Measurements from ENCODE around the gene SMIM28.

Gene SMIM28

DNA sequence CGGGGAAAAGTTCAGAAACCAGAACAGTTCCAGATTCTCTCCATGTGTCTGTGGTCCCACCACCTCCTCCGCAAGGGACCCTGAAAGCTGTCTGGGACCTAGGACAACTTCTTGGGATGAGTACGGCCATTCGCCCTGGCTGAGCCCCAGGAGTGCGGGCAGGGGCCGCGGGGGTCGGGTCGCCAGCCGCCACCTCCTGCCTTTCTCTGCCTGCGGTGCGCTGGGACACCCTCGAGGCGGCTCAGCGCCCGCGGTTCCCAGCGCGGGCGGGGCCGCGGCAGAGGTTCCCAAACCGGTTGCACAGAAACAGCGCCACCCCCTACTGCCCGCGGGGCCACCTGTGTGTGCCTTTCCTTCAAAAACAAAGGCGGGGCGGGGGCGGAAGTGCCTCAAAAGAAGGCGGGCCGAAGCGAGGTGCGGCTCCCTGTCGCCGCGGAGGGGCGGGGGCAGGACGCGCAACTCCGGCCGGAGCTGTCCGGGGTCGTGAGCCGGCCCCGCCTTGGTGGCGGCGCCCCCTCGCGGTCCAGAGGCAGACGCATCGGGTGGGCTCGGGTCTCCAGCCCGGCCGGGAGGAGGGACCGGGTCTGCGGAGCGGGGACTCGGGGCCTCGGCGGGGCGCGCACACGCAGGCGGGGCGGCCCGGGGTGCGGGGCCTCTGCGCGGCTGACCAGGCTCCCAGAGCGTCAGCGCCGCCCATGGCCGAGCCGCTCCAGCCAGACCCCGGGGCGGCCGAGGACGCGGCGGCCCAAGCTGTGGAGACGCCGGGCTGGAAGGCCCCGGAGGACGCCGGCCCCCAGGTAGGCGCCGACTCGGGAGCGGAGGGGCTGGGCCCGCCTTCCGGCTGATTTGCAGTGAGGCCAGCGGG is 26.3 kb downstream of the SMIM28 start, which contains the start of gene HEBP2:
Gene HEBP2 (plus strand): TSS at position 423 of the 865 bp plus-strand sequence. CDS start 273 bp downstream, at position 696.
- peak within 1 kb of the TSS; percentile 98 for H3K4me3 ChIP-seq (ENCODE audit: low read length)
- H4K20me1 ChIP-seq (ENCODE audit: control insufficient read depth, insufficient read depth, low read depth, low read length) = no peaks in the 10 kb centered on the region
- H3K36me3 ChIP-seq (ENCODE audit: control insufficient read depth, low read length) = peaks cover 32% of the 10 kb centered on the region
- no peaks in the 10 kb centered on the region for H3K79me2 ChIP-seq (ENCODE audit: control insufficient read depth, low read length)
- H3F3A ChIP-seq (ENCODE audit: control insufficient read depth, insufficient read depth) = peaks cover 3% of the 10 kb centered on the region
- H3K4me2 ChIP-seq (ENCODE audit: low read length) = peak within 1 kb of the TSS; percentile 100
- H3K4me1 ChIP-seq (ENCODE audit: control insufficient read depth, low read length) = peaks cover 16% of the 10 kb centered on the region
- 0 out of 2 replicates have a peak within 1 kb of the TSS, but pooled peaks have one; percentile 2 for H3K27ac ChIP-seq (ENCODE audit: low read depth, low read length)
- H3K9me2 ChIP-seq (replicated peaks; ENCODE audit: control insufficient read depth, low read length) = no peaks in the 10 kb centered on the region
- H3K9me3 ChIP-seq (ENCODE audit: control insufficient read depth, insufficient read depth, low read length) = no peaks in the 10 kb centered on the region
- TF ChIP-seq, protein P1, sequence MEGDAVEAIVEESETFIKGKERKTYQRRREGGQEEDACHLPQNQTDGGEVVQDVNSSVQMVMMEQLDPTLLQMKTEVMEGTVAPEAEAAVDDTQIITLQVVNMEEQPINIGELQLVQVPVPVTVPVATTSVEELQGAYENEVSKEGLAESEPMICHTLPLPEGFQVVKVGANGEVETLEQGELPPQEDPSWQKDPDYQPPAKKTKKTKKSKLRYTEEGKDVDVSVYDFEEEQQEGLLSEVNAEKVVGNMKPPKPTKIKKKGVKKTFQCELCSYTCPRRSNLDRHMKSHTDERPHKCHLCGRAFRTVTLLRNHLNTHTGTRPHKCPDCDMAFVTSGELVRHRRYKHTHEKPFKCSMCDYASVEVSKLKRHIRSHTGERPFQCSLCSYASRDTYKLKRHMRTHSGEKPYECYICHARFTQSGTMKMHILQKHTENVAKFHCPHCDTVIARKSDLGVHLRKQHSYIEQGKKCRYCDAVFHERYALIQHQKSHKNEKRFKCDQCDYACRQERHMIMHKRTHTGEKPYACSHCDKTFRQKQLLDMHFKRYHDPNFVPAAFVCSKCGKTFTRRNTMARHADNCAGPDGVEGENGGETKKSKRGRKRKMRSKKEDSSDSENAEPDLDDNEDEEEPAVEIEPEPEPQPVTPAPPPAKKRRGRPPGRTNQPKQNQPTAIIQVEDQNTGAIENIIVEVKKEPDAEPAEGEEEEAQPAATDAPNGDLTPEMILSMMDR (IDR thresholded peaks at IDR 0.05; ENCODE audit: low read depth, low read length, poor library complexity, severe bottlenecking) = peak; percentile 50
- TF ChIP-seq EZH2phosphoT487 (IDR thresholded peaks at IDR 0.05; ENCODE audit: borderline replicate concordance, low read length) = no peak
- H3K27me3 ChIP-seq (ENCODE audit: control insufficient read depth, low read length) = 0 out of 2 replicates have a peak, but pooled peaks cover 3% of the 10 kb centered on the region

DNA sequence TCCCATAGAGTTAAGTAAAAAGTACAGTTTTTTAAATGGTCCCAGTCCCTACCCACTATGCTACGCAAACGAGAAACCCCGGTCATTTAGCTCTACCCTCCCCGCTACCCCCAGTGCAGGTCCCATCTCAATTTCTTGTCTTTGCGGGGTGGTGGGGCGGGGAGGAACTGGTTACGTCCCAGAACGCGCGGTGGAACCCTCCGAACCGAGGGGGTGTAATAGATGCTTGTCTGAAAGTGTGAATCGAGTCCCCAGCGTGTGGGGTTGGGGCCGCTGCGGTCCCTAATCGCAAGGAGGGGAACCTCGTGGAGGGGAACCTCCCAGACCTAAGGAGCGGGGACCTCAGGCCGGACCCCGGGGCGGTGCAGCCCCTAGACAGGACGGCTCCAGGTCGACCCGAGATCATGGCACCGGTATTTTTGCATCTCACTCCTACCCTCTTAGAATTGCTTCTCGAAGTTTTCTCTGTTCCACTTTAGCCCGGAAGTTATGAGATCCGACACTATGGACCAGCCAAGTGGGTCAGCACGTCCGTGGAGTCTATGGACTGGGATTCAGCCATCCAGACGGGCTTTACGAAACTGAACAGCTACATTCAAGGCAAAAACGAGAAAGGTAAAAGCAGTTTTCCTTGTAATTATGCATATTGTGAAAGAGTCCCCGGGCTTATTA is 27.1 kb downstream of the SMIM28 start:
- H3K79me2 ChIP-seq (ENCODE audit: control insufficient read depth, low read length) = no peaks in the 10 kb centered on the region
- H3K9me2 ChIP-seq (replicated peaks; ENCODE audit: control insufficient read depth, low read length) = no peaks in the 10 kb centered on the region
- H4K20me1 ChIP-seq (ENCODE audit: control insufficient read depth, insufficient read depth, low read depth, low read length) = no peaks in the 10 kb centered on the region
- H3K9me3 ChIP-seq (ENCODE audit: control insufficient read depth, insufficient read depth, low read length) = no peaks in the 10 kb centered on the region
- 0 out of 2 replicates have a peak overlapping the region, but pooled peaks have one; percentile 2 for H3K27ac ChIP-seq (ENCODE audit: low read depth, low read length)
- H3K4me1 ChIP-seq (ENCODE audit: control insufficient read depth, low read length) = peaks cover 16% of the 10 kb centered on the region
- 0 out of 2 replicates have a peak, but pooled peaks cover 3% of the 10 kb centered on the region for H3K27me3 ChIP-seq (ENCODE audit: control insufficient read depth, low read length)
- no peak for TF ChIP-seq EZH2phosphoT487 (IDR thresholded peaks at IDR 0.05; ENCODE audit: borderline replicate concordance, low read length)
- TF ChIP-seq, protein P1 (IDR thresholded peaks at IDR 0.05; ENCODE audit: low read depth, low read length, poor library complexity, severe bottlenecking) = no peak
- H3K4me3 ChIP-seq (ENCODE audit: low read length) = peak overlapping the region; percentile 98
- peaks cover 3% of the 10 kb centered on the region for H3F3A ChIP-seq (ENCODE audit: control insufficient read depth, insufficient read depth)
- peaks cover 37% of the 10 kb centered on the region for H3K36me3 ChIP-seq (ENCODE audit: control insufficient read depth, low read length)
- peak overlapping the region; percentile 100 for H3K4me2 ChIP-seq (ENCODE audit: low read length)

DNA sequence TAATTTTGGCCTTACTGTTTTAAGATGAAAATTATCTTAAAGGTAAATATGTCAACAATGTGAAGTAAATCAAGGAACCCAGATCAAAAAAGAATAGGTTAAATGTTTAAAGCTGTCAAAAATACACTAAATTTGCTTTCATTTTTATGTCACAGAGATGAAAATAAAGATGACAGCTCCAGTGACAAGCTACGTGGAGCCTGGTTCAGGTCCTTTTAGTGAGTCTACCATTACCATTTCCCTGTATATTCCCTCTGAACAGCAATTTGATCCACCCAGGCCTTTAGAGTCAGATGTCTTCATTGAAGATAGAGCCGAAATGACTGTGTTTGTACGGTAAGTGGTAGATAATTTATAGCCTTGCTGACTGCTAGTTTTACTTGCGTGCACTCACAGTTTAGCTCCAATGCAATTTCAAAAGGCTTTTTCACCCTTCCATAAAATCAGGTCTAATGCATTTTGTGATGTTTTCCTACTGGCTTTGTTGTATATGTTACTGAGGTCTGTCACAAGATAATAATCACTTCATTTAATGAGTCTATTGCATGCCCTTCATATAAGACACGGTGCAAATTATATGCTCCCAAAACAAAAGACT is 28.2 kb downstream of the SMIM28 start:
- H3F3A ChIP-seq (ENCODE audit: control insufficient read depth, insufficient read depth) = peaks cover 3% of the 10 kb centered on the region
- H3K4me2 ChIP-seq (ENCODE audit: low read length) = no peak overlapping the region

More for the DNA sequence above, 28.2 kb downstream of the SMIM28 start:
- peaks cover 16% of the 10 kb centered on the region for H3K4me1 ChIP-seq (ENCODE audit: control insufficient read depth, low read length)
- TF ChIP-seq EZH2phosphoT487 (IDR thresholded peaks at IDR 0.05; ENCODE audit: borderline replicate concordance, low read length) = no peak
- TF ChIP-seq, protein P1 (IDR thresholded peaks at IDR 0.05; ENCODE audit: low read depth, low read length, poor library complexity, severe bottlenecking) = no peak
- H3K9me2 ChIP-seq (replicated peaks; ENCODE audit: control insufficient read depth, low read length) = no peaks in the 10 kb centered on the region
- H3K27me3 ChIP-seq (ENCODE audit: control insufficient read depth, low read length) = 0 out of 2 replicates have a peak, but pooled peaks cover 3% of the 10 kb centered on the region
- H3K79me2 ChIP-seq (ENCODE audit: control insufficient read depth, low read length) = no peaks in the 10 kb centered on the region
- H4K20me1 ChIP-seq (ENCODE audit: control insufficient read depth, insufficient read depth, low read depth, low read length) = no peaks in the 10 kb centered on the region
- H3K4me3 ChIP-seq (ENCODE audit: low read length) = no peak overlapping the region
- peaks cover 40% of the 10 kb centered on the region for H3K36me3 ChIP-seq (ENCODE audit: control insufficient read depth, low read length)
- H3K27ac ChIP-seq (ENCODE audit: low read depth, low read length) = no peak overlapping the region
- no peaks in the 10 kb centered on the region for H3K9me3 ChIP-seq (ENCODE audit: control insufficient read depth, insufficient read depth, low read length)
